Activated T-cell treated with anti-CD3 and anti-CD28 coated beads, Interleukin-2, amount 50 U/mL, for 24 hours (primary cell): ENCODE data around the gene BRD4.

Experiments
- DNase-seq: peaks from one replicate; pipeline ENCODE4 v3.0.0-alpha.2; 2020
- H3K27ac Mint-ChIP-seq: 2 replicates; pipeline ENCODE4 v1.8.0; 2020; ENCODE audit warnings: mild to moderate bottlenecking, mixed read lengths
- H3K27me3 Mint-ChIP-seq: 2 replicates; pipeline ENCODE4 v1.8.0; 2020; ENCODE audit warnings: mixed read lengths
- H3K36me3 Mint-ChIP-seq: 2 replicates; pipeline ENCODE4 v1.8.0; 2020; ENCODE audit warnings: low read depth, mixed read lengths
- H3K4me1 Mint-ChIP-seq: 2 replicates; pipeline ENCODE4 v1.8.0; 2020; ENCODE audit warnings: low read depth, mixed read lengths
- H3K4me3 Mint-ChIP-seq: 2 replicates; pipeline ENCODE4 v1.8.0; 2020; ENCODE audit warnings: mild to moderate bottlenecking, moderate library complexity, mixed read lengths
- H3K9me3 Mint-ChIP-seq: 2 replicates; pipeline ENCODE4 v1.8.0; 2020; ENCODE audit warnings: mixed read lengths

Gene BRD4

DNA sequence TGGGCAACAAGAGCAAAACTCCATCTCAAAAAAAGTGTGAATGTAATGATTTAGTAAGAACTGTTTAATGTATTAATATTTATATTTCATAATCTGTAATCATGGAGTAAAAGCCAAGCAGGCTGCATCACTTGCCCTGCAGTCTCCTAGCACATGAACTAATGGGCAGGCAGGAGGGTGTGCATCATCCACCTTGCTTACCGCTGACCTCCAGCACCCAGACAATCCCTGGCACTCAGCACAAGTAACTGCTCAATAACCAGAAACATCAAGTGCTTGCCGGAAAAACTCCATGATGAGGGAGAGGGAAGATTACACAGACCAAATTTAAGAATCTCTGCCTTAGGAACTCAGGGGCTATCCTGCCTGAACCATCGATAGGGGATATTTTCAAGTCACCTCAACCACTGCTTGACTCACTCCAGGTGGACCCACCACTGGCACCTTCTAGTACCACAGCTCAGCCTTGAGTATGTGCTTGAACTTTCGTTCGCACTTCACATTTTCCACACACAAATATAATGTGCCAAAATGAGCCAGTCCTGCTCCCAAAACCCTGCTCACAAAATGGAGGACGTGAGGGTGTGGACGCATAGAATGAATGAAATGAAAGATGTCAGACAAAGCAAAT lies 18.6 kb downstream of the BRD4 start:
- Mint-ChIP-seq H3K27ac (peak overlapping the region; percentile 85), H3K4me1 (peaks cover 84% of the 10 kb centered on the region), H3K27me3 (no peaks in the 10 kb centered on the region), H3K36me3 (peaks cover 37% of the 10 kb centered on the region), H3K9me3 (no peaks in the 10 kb centered on the region), H3K4me3 (no peak overlapping the region)
- DNase-seq, result no peak

DNA sequence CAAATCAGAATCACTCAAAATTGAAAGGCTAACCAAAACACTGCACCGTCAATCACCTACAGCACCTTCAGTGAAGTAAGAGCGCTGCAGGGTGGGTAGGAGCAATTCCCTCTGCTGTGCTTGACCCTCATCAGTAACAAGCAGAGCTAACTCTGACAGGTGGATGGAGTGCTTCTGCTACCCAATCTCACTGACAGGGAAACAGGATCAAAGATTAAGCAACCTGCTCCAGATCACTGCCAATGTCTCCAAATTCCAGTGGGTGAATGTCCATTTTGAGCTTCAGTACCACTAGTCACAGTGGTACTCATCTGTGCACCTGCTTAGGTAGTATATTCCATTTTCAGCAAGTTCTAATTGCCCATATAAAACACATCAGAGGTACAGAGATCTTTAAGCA lies 25.2 kb downstream of the BRD4 start:
- Mint-ChIP-seq H3K9me3 (no peaks in the 10 kb centered on the region), H3K27ac (peak overlapping the region; percentile 88), H3K36me3 (peaks cover 20% of the 10 kb centered on the region), H3K27me3 (no peaks in the 10 kb centered on the region), H3K4me3 (no peak overlapping the region), H3K4me1 (peaks cover 80% of the 10 kb centered on the region)
- DNase-seq, result no peak

DNA sequence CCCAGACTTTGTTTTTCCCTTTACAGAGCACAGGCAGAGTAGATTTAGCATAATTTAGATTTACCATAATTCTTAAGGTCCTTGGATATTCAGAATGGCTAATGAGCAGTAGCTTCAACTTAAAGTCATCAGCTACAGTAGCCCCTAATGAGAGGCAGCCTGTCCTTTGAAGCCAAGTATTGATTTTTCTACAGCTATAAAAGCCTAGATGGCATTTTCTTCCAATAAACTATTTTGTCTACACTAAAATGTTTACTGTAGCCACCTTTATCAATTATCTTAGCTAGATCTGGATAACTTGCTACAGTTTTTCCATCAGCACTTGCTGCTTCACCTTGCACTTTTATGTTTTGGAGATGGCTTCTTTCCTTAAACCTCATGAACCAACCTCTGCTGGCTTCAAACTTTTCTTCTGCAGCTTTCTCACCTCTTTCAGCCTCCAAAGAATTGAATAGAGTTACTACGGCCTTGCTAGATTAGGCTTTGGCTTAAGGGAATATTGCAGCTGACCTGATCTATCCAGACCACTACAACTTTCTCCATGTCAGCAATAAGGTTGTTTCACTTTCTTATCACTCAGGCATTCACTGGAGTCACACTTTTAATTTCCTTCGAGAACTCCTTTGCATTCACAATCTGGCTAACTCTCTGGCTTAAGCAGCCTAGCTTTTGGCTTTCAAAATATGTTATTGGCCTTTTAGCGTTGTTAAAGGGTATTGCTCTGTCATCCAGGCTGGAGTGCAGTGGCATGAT lies 26.6 kb downstream of the BRD4 start:
- DNase-seq, result no peak
- Mint-ChIP-seq H3K27me3 (no peaks in the 10 kb centered on the region), H3K27ac (peak overlapping the region; percentile 88), H3K4me3 (no peak overlapping the region), H3K36me3 (peaks cover 18% of the 10 kb centered on the region), H3K4me1 (peaks cover 82% of the 10 kb centered on the region), H3K9me3 (no peaks in the 10 kb centered on the region)

DNA sequence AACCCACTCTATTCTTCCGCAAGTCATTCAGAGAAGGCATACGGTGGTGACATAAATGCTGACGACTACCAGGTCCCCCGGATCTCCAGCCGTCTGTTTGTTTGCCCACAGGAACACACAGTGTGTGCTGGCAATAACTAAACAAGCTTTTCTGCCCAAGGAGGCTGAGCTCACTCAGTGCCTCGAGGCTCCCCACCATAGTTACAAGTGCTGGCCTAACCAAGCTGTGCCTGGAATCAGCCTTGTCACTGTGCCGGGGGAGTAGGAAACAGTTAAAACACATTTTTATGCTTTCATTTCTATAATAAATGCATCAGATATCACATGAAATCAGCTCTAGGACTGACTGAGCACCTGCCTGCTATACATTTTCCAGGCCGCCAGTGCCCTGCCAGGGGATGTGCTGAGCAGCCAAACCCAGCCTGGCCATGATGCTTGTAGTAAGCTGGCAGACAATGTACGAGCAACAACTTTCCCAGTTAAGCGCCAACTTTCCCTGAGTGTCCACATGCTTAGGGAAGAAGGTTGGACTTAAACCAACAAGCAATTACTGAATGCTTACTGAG lies 28.1 kb downstream of the BRD4 start:
- Mint-ChIP-seq H3K4me1 (peaks cover 83% of the 10 kb centered on the region), H3K27ac (peak overlapping the region; percentile 94), H3K27me3 (no peaks in the 10 kb centered on the region), H3K9me3 (no peaks in the 10 kb centered on the region), H3K36me3 (peaks cover 15% of the 10 kb centered on the region), H3K4me3 (peak overlapping the region; percentile 32)
- peak; percentile 53 for DNase-seq

DNA sequence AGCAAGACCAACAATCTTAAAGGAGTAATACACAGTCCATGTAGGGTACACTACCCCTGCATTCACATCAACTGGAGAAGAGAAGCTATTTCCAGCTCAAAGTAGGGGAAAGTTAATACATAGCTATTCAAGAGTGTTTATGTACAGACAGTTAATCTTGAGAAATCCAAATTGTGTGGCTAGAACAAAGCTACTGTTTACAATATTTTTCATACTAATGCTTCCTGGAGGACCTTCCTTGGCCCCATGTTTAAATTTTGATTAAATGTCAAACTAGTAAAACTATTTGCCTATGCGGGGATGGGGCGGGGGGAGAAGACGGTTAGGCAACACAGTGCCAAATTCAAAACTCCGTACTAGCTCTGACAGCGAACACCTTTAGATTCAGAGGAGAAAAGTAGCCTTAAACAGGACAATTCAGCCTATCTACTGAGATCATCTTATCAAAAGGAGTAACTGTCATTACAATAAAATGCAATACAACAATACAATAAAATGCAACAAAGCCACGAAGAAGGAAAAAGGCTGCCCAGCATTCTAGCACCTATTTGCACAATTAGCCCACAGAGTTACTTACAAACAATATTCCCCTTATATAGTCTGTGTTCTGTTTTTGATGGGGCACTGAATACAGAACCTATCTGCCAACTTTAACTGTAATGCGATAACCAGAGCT lies 29.1 kb downstream of the BRD4 start:
- H3K4me3 Mint-ChIP-seq, result peak overlapping the region; percentile 32
- peak overlapping the region; percentile 94 for H3K27ac Mint-ChIP-seq
- peaks cover 92% of the 10 kb centered on the region for H3K4me1 Mint-ChIP-seq
- H3K9me3 Mint-ChIP-seq, result no peaks in the 10 kb centered on the region
- peaks cover 20% of the 10 kb centered on the region for H3K36me3 Mint-ChIP-seq
- DNase-seq, result no peak
- no peaks in the 10 kb centered on the region for H3K27me3 Mint-ChIP-seq

DNA sequence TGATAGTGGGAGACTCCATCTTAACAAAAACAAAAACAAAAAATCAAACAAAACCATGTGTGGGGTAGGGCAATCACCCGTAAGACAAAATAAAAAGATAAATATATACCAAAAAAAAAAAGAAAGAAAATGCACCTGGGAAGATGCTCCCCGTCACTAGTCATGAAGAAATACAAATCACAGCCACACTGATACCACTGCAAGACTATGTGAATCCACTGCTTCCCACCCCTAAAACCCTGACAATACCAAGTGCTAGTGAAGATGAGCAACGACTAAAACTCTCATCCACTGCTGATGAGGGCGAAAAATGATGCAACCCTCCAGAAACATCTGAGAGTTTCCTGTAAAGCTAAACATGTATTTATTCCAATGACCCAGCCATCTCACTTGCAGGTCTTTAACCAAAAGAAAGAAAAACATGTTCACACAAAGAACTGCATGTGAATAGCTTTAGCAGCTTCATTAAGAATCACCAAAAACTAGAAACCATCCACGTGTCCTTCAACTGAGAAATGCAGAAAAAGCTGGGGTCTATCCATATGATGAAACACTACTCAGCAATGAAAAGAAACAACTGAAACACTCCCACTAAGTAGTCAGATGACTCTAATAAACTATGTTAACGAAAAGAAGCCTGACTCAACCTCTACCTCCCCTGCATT lies 31.7 kb downstream of the BRD4 start:
- no peak for DNase-seq
- no peaks in the 10 kb centered on the region for H3K9me3 Mint-ChIP-seq
- H3K27ac Mint-ChIP-seq, result peak overlapping the region; percentile 99
- peaks cover 32% of the 10 kb centered on the region for H3K36me3 Mint-ChIP-seq
- peak overlapping the region; percentile 72 for H3K4me3 Mint-ChIP-seq
- no peaks in the 10 kb centered on the region for H3K27me3 Mint-ChIP-seq
- H3K4me1 Mint-ChIP-seq, result peaks cover 95% of the 10 kb centered on the region

DNA sequence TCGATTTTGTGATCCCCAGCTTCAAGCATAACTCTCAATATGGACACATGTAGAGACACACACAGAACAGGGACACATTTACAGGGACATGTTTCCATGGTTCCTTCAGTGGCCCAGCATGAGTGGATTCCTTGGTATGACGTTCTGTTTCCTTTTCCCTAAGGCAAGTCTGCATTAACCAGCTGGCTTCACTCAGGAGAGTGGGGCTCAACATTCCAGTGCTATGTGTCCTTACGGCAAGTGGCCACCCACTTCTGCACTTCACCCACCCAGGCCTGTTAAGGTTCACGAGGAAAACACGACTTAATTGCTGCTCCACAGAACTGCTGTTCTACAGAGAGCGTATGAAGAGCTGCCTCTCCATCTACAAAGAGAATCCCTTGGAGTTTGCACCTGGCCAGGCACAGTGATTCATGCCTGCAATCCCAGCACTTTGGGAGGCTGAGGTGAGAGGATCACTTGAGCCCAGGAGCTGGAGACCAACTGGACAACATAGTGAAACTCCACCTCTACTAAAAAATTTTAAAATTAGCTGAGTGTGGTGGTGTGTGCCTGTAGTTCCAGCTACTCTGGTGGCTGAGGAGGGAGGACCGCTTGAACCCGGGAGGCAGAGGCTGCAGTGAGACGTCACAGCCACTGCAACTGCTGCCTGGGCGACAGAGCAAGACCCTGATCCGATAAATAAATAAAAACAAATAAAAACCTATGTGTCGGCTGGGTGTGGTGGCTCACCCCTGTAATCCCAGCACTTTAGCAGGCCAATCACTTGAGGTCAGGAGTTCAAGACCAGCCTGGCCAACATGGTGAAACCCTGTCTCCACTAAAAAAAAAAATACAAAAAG lies 32.5 kb downstream of the BRD4 start:
- no peak for DNase-seq
- H3K27ac Mint-ChIP-seq, result peak overlapping the region; percentile 99
- peaks cover 41% of the 10 kb centered on the region for H3K36me3 Mint-ChIP-seq
- no peaks in the 10 kb centered on the region for H3K27me3 Mint-ChIP-seq
- H3K4me1 Mint-ChIP-seq, result peaks cover 97% of the 10 kb centered on the region
- no peak overlapping the region for H3K4me3 Mint-ChIP-seq
- H3K9me3 Mint-ChIP-seq, result no peaks in the 10 kb centered on the region

DNA sequence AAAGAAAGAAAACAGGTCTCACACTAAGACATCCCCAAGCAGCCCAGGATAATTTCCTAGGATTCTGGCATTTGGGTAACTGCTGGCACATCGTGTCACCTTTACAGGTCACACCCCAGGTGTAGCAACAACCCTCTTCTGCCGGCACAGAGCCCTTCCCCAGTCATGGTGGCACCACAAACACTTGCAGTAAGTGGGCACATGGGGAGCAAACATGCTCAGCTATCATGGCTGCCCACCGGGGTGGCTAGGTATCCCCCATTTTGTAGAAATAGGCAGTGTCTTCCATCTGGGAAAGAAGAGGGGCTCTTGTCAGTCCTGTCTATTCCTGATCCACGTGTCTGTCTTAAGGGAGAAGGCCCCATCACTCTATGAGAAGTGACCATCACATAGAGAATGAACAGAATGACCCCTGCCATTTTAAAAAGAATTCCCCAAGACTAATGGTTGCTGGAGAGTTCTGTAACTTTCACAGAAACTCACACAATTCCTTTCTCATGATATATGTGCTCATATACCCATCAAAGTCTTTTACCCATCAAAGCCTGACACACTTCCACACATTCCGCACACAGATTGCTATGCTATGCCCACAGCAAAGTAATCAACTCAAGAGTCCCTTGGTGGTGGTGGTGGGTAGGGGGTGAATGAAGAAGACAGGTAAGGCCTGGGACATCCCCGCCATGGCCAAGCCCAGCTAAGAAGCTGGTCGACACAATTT lies 33.3 kb downstream of the BRD4 start:
- Mint-ChIP-seq H3K27ac (peak overlapping the region; percentile 99), H3K4me3 (peak overlapping the region; percentile 18), H3K36me3 (peaks cover 48% of the 10 kb centered on the region), H3K27me3 (no peaks in the 10 kb centered on the region), H3K4me1 (peaks cover 97% of the 10 kb centered on the region), H3K9me3 (no peaks in the 10 kb centered on the region)
- DNase-seq, result no peak

DNA sequence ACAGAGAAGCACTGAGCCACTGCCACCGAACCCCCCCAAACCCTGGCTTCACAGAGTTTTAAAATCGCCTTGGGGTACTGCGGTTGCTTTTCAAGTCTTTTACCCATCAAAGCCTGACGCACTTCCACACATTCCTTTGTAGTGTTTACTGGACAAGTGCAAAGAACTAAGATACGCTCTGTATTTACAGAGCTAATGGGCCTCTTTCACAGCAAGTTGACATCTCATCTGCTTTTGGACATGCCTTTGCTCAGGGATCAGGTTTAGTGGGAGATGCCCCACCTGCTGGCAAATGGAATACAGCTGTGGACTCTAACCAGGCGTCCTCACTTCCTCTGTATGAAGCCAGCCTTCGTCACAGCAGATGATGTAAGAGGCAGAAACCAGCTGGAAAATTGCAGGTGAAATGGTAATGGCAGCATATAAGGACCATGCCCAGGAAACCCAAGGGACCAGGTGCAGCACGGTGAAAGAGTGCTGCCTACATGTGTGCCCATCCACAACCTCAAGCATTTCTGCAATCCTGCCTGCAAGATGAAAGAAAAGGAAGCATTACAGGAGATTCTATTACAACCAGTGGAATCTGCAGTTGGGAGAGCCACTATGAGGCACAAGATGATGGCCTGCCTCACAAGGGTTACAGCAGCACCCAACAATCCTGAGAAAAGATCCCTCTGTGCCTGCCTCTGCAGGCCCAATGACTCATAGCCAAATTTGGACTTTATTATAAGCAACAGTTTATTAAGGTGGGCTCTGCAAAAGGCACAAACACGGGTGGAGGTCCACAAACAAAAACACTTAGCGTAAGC lies 34.7 kb downstream of the BRD4 start:
- peak overlapping the region; percentile 99 for H3K27ac Mint-ChIP-seq
- H3K4me3 Mint-ChIP-seq, result peak overlapping the region; percentile 46
- peaks cover 53% of the 10 kb centered on the region for H3K36me3 Mint-ChIP-seq
- H3K9me3 Mint-ChIP-seq, result no peaks in the 10 kb centered on the region
- H3K4me1 Mint-ChIP-seq, result peaks cover 97% of the 10 kb centered on the region
- no peak for DNase-seq
- no peaks in the 10 kb centered on the region for H3K27me3 Mint-ChIP-seq

DNA sequence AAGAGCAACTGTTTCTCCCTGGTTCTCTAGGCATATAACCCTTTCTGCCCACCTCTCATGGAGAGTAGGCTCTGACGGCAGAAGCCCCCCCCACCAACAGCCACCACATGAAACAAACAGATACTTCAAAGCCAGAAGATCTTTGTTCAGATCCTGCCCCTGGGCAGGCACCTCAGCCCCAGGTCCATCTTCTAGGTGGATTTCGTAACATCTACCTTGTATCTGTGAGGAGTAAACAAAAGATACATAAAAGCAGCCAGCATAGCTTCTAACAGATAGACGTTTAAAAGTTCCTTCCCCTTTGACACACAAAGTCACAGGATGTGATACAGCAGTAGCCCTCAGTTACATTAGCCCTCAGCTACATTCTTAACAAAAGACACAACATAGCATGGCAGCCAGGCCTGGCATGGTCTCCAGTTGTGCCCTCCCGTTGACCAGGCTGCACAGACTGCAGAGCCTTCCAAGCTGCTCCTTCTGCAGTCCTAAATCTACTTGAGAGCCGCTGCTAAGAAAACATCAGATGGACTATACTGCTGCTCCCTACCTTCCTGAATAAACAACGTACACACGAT lies 35.4 kb downstream of the BRD4 start:
- Mint-ChIP-seq H3K4me3 (peak overlapping the region; percentile 46), H3K9me3 (no peaks in the 10 kb centered on the region), H3K27me3 (no peaks in the 10 kb centered on the region), H3K4me1 (peaks cover 98% of the 10 kb centered on the region), H3K36me3 (peaks cover 57% of the 10 kb centered on the region), H3K27ac (peak overlapping the region; percentile 99)
- no peak for DNase-seq

DNA sequence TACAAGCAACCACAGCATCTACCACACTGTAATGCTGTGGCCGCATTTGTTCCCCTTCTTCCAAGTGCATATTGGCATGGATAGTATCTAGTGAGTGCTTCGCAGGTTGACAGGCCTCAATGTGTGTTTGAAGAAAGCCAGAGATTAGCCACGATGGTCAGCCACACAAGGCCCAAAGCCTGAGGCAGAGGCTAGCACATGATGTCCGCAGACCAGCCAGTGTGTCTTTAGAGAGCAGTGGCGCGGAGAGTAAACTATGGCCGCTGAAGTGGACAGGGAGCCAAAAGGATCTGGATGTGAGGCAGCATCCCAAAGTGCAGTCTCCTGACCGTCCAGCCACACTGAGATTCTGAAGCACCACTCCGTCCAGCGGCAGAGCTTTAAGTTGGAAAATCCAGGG lies 36.0 kb downstream of the BRD4 start:
- Mint-ChIP-seq H3K4me3 (no peak overlapping the region), H3K4me1 (peaks cover 100% of the 10 kb centered on the region), H3K9me3 (no peaks in the 10 kb centered on the region), H3K27ac (peak overlapping the region; percentile 99), H3K36me3 (peaks cover 58% of the 10 kb centered on the region), H3K27me3 (no peaks in the 10 kb centered on the region)
- no peak for DNase-seq

DNA sequence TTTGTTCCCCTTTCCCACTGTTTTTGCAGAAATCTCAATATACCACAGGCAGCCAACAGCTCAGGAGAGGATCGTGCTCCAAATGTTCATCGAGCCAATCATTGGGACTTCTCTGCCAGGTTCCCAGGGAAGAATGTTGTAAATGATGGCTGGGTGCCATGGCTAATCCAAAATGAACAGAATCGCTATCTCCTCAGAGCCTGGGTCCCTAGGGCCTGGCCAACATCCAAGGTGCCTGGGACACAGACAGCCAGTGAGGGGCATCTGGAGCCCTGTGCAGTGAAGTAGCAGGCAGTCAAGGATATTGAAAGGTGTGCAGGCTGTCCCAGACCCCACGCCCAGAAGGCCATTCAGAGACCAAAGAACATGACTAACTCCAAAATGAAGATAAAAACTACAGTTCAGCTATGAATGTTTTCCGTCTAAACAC lies 37.8 kb downstream of the BRD4 start:
- Mint-ChIP-seq H3K27ac (peak overlapping the region; percentile 88), H3K9me3 (no peaks in the 10 kb centered on the region), H3K36me3 (peaks cover 57% of the 10 kb centered on the region), H3K27me3 (no peaks in the 10 kb centered on the region), H3K4me1 (peaks cover 100% of the 10 kb centered on the region), H3K4me3 (peak overlapping the region; percentile 35)
- DNase-seq, result no peak
